ENCODE data around the gene BRF1.
"Not testable (repeated sequence)": the region's sequence is repeated elsewhere in the genome, so short reads cannot be mapped to it uniquely, and the experiment has no call there.

The BRF1 gene

DNA sequence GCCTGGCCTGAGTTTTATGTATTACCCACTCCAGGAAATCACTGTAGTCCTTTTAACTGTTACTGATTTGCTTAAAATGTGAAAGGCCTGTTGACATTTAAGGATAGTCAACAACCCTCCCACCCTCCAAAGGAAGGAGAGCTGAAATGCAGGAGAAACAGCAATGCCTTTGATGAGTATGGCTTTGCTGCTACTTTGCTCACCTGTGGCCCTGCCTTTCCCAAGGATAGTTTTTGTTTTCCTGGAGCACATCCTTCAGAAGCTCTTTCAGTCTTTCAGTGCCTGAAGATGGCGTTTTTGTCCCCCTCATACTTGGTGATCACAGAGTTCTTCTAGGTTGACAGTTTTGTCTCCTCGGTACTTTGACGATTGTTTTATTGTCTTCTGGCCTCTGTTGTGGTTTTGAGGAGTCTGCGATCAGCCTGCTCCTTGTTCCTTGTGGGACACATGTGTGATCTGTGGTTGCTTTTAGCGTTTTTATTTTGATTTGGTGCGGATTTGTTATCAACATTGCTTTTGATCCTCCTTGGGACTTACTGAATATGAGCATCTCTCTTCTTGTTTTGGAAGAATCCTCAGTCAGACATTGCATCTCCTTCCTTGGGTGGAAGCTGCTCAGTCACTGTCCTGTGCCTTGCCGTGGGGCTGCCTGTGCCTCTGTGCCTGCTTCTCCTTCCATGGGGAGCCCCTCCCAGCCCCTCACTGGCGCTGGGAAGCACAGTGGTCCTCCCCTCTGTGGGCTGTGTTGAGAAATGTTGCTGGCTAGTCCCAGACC is 31.0 kb upstream of the BRF1 start:
- Histone ChIP-seq H3K4me1 (ENCODE audit: insufficient read depth, insufficient read length) (peaks cover 23% of the 10 kb centered on the region), H3K27me3 (ENCODE audit: insufficient read depth, insufficient read length) (no peaks in the 10 kb centered on the region), H3K4me3 (ENCODE audit: insufficient read length, low read depth) (no peak overlapping the region), H3K36me3 (ENCODE audit: insufficient read depth, insufficient read length, low read length) (peaks cover 5% of the 10 kb centered on the region), H3K9me3 (ENCODE audit: insufficient read depth, low read length) (no peaks in the 10 kb centered on the region), H3K9ac (ENCODE audit: insufficient read length, low read depth) (peak overlapping the region; percentile 26)
- TF ChIP-seq ZNF274 (IDR thresholded peaks at IDR 0.05; ENCODE audit: low read depth, low read length) (no peak), SUZ12 (IDR thresholded peaks at IDR 0.05; ENCODE audit: extremely low read depth, insufficient read depth, insufficient read length) (no peak), YY1 (IDR thresholded peaks at IDR 0.05; ENCODE audit: insufficient read depth, insufficient read length) (no peak)
- DNase-seq (ENCODE audit: low read depth, low spot score): no peak

DNA sequence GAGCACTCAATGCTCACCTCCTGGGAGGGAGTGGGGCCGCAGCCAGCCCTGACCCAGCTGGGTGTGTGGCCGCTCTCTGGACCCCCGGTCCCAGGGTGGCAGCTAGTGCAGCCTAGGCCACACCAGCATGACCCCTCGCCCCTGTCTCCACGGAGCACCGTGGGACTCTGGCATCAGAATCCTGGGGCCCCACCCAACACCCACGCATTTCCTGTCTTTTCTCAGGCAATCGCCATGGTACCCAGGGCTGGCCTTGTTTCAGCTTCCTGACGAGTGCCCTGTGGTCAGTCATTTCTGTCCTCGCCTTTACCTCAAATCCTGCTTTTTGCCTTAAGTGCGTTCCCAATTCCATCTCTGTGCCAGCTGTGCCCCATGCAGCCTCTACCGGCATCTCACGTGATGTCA is 29.7 kb upstream of the BRF1 start:
- Histone ChIP-seq H3K4me3 (ENCODE audit: insufficient read length, low read depth) (no peak overlapping the region), H3K9ac (ENCODE audit: insufficient read length, low read depth) (no peak overlapping the region)
- DNase-seq (ENCODE audit: low read depth, low spot score): no peak

DNA sequence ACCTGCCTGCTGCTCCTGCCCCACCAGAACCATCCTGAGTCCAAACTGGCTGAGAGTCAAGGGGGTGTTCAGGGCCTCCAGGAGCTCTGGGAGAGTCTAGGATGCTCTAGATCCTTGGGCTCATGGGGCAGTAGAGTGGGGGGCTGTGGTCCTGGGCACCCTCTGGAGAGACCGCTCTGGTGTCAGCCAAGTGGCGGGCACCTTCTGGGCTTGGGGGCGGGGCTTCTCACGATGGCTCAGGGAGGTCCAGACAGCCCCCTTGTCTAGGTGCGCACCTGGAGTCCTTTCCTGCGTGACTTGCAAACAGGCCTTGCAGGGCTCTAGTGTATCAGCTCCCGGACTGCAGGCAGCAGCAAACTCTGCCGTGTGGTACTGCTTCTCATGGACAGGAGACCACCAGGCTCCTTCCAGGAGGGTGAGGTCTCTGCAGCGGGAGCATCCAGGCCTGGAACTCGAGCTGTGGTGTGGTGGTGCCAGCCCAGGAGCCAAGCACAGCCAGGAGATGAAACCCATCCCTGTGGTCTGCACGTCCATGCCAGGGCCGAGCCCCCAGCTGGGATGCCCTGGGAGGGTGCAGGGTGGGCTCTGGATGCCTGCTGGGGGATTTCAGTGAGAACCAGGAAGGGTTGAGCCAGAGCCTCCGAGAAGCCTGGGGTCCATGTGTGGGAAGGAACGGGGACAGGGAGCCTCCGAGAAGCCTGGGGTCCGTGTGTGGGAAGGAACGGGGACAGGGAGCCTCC is 28.8 kb upstream of the BRF1 start:
- no peak for DNase-seq (ENCODE audit: low read depth, low spot score)
- H3K27me3 ChIP-seq (ENCODE audit: insufficient read depth, insufficient read length): no peaks in the 10 kb centered on the region
- H3K4me3 ChIP-seq (ENCODE audit: insufficient read length, low read depth): no peak overlapping the region
- H3K4me1 ChIP-seq (ENCODE audit: insufficient read depth, insufficient read length): peaks cover 33% of the 10 kb centered on the region
- H3K36me3 ChIP-seq (ENCODE audit: insufficient read depth, insufficient read length, low read length): no peaks in the 10 kb centered on the region
- no peak overlapping the region for H3K9ac ChIP-seq (ENCODE audit: insufficient read length, low read depth)
- no peaks in the 10 kb centered on the region for H3K9me3 ChIP-seq (ENCODE audit: insufficient read depth, low read length)
- TF ChIP-seq YY1 (IDR thresholded peaks at IDR 0.05; ENCODE audit: insufficient read depth, insufficient read length) (no peak), SUZ12 (IDR thresholded peaks at IDR 0.05; ENCODE audit: extremely low read depth, insufficient read depth, insufficient read length) (no peak), ZNF274 (IDR thresholded peaks at IDR 0.05; ENCODE audit: low read depth, low read length) (no peak)

More for the DNA sequence above, 29.7 kb upstream of the BRF1 start:
- H3K36me3 ChIP-seq (ENCODE audit: insufficient read depth, insufficient read length, low read length): no peaks in the 10 kb centered on the region
- H3K4me1 ChIP-seq (ENCODE audit: insufficient read depth, insufficient read length): peaks cover 30% of the 10 kb centered on the region
- no peaks in the 10 kb centered on the region for H3K27me3 ChIP-seq (ENCODE audit: insufficient read depth, insufficient read length)
- H3K9me3 ChIP-seq (ENCODE audit: insufficient read depth, low read length): no peaks in the 10 kb centered on the region
- TF ChIP-seq ZNF274 (IDR thresholded peaks at IDR 0.05; ENCODE audit: low read depth, low read length): no peak
- TF ChIP-seq YY1 (IDR thresholded peaks at IDR 0.05; ENCODE audit: insufficient read depth, insufficient read length): no peak
- no peak for TF ChIP-seq SUZ12 (IDR thresholded peaks at IDR 0.05; ENCODE audit: extremely low read depth, insufficient read depth, insufficient read length)

DNA sequence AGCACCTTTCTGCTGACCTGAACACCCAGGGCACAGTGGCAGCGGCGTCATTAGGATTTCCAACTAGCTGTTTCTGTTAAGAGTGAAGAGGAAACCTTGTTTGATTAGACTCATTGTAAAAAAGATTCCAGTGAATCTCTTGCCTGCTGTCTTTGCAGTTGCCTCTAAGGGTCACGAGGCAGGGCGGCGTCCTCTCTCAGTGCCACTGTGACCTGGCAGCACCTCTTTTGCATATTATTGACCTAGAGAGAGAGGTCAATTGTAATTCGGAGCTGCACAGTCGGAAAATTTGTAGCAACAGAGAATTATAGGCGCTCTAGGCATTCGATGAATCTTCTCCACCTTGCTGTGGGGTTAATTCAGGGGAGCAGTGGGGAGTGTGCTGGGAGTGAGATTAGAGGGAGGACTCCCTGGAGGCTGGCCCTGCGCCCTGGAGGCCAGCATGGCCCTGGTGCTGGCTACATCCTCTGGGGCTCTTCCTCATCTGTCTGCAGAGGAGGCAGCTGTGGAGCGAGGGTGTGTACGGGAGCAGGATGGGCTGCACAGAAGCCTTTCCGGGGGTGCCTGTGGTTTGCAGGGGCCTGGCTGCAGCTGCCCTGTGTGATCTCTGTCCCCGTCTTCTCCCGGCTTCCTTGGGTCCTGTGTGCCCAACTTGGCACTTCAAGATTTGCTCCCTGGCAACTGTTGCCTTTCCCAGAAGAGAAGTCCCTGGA is 28.0 kb upstream of the BRF1 start:
- Histone ChIP-seq H3K4me3 (ENCODE audit: insufficient read length, low read depth) (no peak overlapping the region), H3K36me3 (ENCODE audit: insufficient read depth, insufficient read length, low read length) (no peaks in the 10 kb centered on the region), H3K27me3 (ENCODE audit: insufficient read depth, insufficient read length) (no peaks in the 10 kb centered on the region), H3K4me1 (ENCODE audit: insufficient read depth, insufficient read length) (peaks cover 38% of the 10 kb centered on the region), H3K9ac (ENCODE audit: insufficient read length, low read depth) (no peak overlapping the region), H3K9me3 (ENCODE audit: insufficient read depth, low read length) (no peaks in the 10 kb centered on the region)
- TF ChIP-seq SUZ12 (IDR thresholded peaks at IDR 0.05; ENCODE audit: extremely low read depth, insufficient read depth, insufficient read length) (no peak), YY1 (IDR thresholded peaks at IDR 0.05; ENCODE audit: insufficient read depth, insufficient read length) (no peak), ZNF274 (IDR thresholded peaks at IDR 0.05; ENCODE audit: low read depth, low read length) (no peak)
- no peak for DNase-seq (ENCODE audit: low read depth, low spot score)

DNA sequence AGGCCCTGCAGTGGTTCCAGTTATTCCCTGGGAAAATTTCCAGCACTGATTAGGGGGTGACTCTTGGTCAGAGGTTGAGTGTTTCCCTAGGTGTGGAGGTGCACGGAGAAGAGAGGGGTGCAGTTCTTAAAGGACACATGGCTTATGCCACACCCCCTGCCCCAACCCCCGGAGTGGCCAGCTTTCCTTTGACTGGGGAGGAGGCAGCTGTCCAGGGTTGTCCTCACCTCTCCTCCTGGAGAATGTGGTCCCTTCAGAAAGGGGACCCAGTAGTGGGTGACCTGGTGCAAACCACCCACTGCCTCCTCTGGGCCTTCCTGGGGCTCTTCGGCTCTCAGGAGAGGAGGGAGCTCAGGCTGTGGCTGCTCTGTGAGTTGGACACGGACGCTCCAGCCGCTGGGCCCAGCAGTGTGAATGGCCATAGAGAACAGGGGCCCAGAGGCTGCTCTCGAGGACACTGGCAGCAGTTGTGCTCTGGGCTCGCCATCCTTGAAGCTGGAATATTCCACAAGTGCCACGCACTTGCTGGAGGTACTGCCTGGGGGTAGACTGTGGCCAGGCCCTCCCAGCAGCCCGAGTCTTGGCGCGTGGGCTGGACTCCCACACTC is 27.4 kb upstream of the BRF1 start:
- TF ChIP-seq ZNF274 (IDR thresholded peaks at IDR 0.05; ENCODE audit: low read depth, low read length) (no peak), SUZ12 (IDR thresholded peaks at IDR 0.05; ENCODE audit: extremely low read depth, insufficient read depth, insufficient read length) (no peak)
- Histone ChIP-seq H3K9ac (ENCODE audit: insufficient read length, low read depth) (no peak overlapping the region), H3K27me3 (ENCODE audit: insufficient read depth, insufficient read length) (no peaks in the 10 kb centered on the region), H3K9me3 (ENCODE audit: insufficient read depth, low read length) (no peaks in the 10 kb centered on the region), H3K36me3 (ENCODE audit: insufficient read depth, insufficient read length, low read length) (no peaks in the 10 kb centered on the region), H3K4me1 (ENCODE audit: insufficient read depth, insufficient read length) (peaks cover 40% of the 10 kb centered on the region), H3K4me3 (ENCODE audit: insufficient read length, low read depth) (no peak overlapping the region)
- DNase-seq (ENCODE audit: low read depth, low spot score): no peak

DNA sequence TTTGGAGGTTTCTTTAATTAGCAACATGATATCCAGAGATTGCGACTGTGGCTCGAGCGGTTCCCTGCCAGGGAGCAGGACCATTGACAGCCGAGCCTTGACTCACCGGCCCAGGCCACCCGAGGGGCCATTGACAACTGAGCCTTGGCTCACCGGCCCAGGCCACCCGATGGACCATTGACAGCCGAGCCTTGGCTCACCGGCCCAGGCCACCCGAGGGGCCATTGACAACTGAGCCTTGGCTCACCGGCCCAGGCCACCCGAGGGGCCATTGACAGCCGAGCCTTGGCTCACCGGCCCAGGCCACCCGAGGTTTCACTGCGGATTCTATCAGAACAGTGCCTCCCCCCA is 26.9 kb upstream of the BRF1 start:
- not testable (repeated sequence) for H3K4me3 ChIP-seq (ENCODE audit: insufficient read length, low read depth); DNase-seq (ENCODE audit: low read depth, low spot score); H3K9me3 ChIP-seq (ENCODE audit: insufficient read depth, low read length); H3K27me3 ChIP-seq (ENCODE audit: insufficient read depth, insufficient read length); H3K9ac ChIP-seq (ENCODE audit: insufficient read length, low read depth); H3K36me3 ChIP-seq (ENCODE audit: insufficient read depth, insufficient read length, low read length)
- H3K4me1 ChIP-seq (ENCODE audit: insufficient read depth, insufficient read length): peaks cover 38% of the 10 kb centered on the region

All from NT2/D1 (cell line).